HS-5 (cell line): ENCODE results near the gene SPHK2.
"Not testable (repeated sequence)": the region's sequence is repeated elsewhere in the genome, so short reads cannot be mapped to it uniquely, and the experiment has no call there.

Experiments used
- DNase-seq: peaks from one replicate; pipeline ENCODE4 v3.0.0-alpha.2; 2012; ENCODE audit warnings: low read depth

Gene SPHK2

DNA sequence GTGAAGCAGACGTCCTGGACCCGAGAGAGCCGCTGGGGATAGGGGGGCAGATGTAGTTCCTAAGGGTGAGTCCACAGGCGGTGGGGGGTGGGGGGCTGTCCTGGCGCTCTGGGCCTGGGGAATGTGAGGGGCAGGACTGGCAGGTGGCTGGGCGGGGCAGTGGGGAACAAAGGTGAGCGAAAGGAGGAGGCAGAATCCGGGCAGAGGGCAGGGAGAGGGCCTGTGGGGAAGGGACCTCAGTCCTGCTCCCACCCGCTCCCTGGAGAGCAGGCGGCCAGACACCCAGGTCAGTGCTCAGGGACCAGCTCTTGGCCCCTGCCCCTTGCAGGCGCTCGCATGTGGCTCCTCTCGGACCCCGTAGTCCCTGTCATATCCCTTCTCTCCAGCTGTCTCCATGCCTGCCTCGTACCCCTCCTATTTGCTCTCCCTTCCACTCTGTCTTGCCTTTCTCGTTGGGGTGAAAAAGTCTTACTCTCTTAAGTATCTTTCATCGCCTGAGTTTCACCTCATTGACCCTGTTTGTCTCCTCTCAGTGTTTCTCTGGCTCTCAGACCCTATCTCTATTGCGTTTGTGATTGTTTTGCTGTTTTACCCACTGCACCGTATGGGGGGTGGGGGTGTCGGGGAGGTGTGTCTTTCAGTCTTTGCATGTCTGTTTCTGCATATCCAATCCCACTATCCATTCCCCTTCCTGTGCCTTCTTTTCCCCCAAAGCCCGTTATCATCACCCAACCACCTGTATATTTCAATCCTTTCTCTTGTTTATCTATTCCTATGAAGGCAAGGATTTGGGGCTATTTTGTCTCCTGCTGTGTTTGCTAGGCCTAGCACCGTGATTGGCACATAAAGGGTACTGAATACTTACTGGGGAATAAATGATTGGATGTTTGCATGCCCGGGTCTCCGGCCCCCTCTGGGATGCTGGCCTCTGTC, 5.8 kb downstream of the SPHK2 start:
- no peak for DNase-seq

DNA sequence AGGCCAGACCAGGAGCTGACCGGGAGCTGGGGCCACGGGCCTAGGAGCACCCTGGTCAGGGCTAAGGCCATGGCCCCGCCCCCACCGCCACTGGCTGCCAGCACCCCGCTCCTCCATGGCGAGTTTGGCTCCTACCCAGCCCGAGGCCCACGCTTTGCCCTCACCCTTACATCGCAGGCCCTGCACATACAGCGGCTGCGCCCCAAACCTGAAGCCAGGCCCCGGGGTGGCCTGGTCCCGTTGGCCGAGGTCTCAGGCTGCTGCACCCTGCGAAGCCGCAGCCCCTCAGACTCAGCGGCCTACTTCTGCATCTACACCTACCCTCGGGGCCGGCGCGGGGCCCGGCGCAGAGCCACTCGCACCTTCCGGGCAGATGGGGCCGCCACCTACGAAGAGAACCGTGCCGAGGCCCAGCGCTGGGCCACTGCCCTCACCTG, 6.6 kb downstream of the SPHK2 start:
- DNase-seq: no peak

DNA sequence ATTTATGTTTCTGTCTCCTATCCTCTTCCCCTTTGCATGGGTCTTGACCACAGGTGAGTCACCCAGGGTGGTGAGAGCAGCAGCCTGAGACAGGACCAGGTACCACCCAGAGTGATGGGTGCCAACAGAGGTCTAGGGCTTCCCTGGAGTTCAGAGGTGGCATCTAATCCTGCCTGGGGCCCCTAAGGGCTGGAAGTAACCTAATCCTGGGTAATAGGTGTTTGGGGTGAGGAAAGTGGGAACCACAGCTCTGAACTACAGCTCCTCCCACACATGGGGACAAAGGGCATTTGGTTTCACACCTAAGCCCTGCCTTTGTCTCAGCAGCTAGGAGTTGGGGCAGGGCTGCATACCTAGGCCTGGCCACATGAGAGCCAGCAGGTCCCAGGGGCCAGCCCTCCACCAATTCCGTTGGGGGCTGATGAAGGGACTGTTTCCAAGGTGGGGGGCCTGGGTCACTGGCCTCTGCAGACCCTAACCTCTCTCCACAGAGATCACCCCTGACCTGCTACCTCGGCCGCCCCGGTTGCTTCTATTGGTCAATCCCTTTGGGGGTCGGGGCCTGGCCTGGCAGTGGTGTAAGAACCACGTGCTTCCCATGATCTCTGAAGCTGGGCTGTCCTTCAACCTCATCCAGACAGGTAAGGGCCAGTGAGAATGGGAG, 8.0 kb downstream of the SPHK2 start:
- DNase-seq: no peak

DNA sequence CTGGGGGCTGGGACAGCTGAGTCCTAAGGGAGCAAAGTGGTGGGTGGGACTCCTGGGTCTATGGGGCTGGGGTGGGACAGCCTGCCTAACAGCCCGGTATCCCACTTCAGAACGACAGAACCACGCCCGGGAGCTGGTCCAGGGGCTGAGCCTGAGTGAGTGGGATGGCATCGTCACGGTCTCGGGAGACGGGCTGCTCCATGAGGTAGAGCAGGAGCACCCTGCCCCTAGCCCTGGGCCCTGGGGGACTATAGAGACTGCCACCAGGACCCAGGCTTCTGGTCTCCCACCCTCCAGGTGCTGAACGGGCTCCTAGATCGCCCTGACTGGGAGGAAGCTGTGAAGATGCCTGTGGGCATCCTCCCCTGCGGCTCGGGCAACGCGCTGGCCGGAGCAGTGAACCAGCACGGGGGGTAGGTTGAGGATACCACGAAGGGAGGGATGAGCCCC, 8.6 kb downstream of the SPHK2 start:
- DNase-seq: no peak

DNA sequence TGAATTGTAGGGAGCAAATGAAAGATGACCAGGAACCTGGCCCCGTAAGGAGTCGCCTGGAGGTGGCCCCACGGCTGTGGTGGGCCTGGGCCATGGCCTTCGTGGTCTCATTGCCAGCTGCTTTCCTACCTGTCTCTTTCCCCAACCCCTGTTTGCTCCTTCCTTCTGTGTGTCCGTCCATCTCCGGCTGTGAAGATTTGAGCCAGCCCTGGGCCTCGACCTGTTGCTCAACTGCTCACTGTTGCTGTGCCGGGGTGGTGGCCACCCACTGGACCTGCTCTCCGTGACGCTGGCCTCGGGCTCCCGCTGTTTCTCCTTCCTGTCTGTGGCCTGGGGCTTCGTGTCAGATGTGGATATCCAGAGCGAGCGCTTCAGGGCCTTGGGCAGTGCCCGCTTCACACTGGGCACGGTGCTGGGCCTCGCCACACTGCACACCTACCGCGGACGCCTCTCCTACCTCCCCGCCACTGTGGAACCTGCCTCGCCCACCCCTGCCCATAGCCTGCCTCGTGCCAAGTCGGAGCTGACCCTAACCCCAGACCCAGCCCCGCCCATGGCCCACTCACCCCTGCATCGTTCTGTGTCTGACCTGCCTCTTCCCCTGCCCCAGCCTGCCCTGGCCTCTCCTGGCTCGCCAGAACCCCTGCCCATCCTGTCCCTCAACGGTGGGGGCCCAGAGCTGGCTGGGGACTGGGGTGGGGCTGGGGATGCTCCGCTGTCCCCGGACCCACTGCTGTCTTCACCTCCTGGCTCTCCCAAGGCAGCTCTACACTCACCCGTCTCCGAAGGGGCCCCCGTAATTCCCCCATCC, 9.4 kb downstream of the SPHK2 start:
- no peak for DNase-seq

DNA sequence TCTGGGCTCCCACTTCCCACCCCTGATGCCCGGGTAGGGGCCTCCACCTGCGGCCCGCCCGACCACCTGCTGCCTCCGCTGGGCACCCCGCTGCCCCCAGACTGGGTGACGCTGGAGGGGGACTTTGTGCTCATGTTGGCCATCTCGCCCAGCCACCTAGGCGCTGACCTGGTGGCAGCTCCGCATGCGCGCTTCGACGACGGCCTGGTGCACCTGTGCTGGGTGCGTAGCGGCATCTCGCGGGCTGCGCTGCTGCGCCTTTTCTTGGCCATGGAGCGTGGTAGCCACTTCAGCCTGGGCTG, 9.9 kb downstream of the SPHK2 start:
- DNase-seq: no peak

DNA sequence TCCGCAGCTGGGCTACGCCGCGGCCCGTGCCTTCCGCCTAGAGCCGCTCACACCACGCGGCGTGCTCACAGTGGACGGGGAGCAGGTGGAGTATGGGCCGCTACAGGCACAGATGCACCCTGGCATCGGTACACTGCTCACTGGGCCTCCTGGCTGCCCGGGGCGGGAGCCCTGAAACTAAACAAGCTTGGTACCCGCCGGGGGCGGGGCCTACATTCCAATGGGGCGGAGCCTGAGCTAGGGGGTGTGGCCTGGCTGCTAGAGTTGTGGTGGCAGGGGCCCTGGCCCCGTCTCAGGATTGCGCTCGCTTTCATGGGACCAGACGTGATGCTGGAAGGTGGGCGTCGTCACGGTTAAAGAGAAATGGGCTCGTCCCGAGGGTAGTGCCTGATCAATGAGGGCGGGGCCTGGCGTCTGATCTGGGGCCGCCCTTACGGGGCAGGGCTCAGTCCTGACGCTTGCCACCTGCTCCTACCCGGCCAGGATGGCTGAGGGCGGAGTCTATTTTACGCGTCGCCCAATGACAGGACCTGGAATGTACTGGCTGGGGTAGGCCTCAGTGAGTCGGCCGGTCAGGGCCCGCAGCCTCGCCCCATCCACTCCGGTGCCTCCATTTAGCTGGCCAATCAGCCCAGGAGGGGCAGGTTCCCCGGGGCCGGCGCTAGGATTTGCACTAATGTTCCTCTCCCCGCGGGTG, 10.4 kb downstream of the SPHK2 start:
- no peak for DNase-seq

DNA sequence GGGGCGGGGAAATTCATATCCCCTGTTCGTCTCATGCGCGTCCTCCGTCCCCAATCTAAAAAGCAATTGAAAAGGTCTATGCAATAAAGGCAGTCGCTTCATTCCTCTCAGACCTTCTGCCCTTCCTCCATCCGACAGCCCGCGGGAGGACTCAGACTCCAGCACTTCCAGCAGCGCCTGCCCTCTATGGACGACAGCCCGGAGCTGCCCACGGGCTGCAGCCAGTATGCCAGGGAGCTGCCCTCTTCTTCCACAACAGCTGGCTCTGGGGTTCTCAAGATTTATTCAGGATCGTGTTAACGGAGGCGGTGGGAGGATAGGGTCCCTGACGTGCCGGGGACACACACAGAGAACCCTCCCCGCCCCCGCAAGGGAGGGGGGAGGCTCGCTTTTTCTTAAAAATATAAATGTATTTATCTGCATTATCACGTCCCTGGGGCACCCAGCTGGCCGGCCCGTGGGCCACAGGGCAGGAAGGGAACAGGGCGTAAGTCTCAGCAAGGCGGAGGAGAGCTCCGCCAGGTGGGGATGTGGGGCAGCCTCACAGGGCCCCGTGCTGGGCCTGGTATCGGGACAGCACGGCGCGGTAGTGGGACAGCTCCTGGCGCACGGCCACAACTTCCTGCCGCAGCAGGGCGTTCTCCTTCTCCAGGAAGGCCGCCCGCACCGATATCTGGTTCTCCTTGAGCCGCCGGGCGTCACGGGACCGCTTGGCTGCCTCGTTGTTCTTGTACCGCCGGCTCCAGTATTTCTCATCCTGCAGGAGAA, 11.2 kb downstream of the SPHK2 start:
- DNase-seq: no peak

DNA sequence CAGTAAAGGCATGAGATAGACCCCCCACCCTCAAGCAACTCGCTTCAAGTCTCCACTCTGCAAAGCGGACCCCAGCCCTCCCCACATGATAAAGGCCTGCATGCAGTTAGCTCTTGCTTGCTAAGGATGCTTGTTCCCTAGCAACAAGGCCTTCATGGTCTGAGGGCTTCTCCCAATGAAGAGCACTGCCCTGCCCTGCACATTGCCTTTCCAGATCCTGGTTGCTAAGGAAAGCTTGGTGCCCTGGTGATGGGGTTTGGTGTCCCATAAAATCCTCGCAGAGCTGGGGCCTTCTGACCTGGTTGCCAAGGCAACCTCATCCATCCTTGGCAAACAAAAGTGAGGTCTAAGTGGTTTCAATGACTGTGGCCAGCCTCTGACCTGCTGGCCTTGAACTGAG, 11.9 kb downstream of the SPHK2 start:
- DNase-seq: no peak

DNA sequence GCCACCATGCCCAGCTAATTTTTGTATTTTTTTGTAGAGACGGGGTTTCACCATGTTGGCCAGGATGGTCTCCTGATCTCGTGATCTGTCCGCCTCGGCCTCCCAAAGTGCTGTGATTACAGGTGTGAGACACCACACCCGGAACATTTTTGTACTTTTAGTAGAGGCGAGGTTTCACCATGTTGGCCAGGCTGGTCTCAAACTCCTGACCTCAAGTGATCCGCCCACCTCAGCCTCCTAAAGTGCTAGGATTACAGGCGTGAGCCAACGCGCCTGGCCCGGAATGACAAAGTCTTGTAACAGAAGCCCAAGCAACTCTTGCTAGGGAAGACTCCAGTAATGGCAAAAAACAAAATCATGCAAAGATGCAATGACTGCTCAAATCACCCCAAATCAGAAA, 13.0 kb downstream of the SPHK2 start:
- DNase-seq: not testable (repeated sequence)

DNA sequence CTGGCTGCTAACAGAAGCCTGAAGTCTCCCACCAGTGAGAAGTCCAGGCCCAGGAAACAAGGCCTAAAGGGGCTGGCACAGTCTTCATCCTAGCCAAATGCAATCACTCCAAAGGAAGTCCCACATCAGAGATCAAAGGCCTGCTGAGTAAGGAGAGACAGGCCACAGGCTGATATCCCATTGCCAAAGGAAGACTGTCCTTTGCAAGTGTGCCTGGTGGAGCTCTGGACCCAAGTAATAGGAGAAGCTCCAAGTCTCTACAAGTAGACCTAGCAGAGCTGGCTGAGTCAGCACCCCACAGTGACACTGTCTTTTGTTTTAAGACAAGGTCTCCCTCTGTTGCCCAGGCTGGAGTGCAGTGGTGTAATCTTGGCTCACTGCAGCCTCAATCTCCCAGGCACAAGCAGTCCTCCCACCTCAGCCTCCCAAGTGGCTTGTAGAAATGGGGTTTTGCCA, 13.4 kb downstream of the SPHK2 start:
- no peak for DNase-seq

DNA sequence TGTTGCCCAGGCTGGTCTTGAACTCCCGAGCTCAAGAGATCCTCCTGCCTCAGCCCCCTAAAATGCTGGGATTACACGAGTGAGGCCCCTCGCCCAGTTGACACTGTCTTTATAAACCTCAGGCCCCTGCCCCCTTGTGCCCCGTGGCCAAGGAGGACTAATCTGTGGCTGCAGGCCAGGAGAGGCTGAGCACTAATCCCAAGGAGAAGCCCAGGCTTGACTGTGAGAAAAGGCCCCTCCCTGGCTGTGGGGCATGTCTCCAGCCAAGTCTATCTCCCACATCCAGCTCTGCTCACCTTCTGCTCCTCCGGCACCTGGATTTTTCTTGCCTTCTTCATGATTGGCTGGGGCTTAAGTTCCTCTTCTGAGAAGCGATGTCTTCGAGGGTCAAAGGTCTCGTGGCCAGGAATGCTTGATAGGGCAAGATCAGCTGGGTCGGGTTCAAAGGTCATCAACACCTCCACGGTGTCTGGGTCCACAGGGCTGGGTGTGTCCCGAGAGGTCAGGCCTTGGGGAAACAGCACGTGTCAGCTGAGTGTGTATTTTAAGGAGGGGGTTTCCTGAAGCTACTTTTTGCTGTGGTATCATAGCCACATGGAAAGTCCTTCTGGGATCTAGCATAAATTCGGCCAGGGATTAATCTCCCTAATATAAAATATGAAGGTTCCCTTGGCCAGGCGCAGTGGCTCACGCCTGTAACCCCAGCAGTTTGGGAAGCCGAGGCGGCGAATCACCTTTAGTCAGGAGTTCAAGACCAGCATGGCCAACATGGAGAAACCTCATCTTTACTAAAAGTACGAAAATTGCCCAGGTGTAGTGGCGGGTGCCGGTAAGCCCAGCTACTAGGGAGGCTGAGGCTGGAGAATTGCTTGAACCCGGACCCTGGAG, 14.1 kb downstream of the SPHK2 start:
- DNase-seq: no peak

DNA sequence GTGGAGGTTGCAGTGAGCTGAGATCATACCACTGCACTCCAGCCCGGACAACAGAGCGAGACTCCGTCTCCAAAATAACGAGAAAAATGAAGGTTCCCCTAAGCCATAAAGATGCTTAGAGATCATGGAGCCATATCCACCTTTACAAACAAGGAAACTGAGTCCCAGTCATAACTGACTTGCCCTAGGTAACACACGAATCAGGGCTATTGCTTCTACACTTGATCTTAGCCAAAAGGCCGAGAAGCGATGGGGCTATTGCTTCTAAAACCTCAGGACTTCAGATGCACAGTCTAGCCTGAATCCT, 14.7 kb downstream of the SPHK2 start:
- no peak for DNase-seq

DNA sequence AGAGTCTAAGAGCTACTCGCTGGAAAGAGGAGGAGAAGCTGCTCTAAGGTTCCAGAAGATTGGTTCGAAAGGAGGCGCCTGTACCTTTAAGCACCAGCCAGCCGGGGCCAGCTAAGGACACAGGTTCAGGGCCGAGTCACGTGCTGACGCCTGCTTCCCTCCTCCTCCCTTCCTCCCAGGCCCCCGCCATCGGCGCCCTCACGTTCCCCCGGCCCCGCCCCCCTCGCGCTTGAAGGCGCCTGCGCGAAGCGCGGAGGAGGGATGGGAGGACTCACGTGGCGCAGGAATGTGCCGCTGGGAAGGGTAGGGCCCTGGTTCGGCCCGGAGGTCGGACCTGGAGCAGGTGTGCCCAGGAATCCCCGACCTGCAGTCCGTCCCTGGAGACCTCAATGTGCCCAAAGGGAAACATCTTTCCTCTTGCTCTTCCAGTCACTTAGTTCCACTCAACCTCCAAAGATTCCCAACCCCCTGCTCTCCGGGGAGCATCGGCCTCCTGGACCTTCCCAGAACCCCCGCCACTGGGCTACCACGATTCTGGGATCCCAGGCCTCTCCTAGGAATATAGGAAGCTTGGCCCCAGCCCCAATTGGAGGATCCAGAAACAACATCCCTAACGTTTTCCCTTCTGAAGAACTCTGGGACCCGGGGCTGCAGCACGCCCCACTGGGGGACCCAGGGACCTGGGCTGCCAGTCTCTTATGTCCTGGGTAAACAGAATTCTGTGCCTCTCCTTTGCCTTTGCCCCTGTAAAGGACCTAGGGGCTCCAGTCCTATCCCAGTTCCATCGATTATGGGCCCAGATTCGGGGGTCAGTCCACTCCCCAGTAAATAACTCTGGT, 15.3 kb downstream of the SPHK2 start:
- peak; percentile 75 for DNase-seq

DNA sequence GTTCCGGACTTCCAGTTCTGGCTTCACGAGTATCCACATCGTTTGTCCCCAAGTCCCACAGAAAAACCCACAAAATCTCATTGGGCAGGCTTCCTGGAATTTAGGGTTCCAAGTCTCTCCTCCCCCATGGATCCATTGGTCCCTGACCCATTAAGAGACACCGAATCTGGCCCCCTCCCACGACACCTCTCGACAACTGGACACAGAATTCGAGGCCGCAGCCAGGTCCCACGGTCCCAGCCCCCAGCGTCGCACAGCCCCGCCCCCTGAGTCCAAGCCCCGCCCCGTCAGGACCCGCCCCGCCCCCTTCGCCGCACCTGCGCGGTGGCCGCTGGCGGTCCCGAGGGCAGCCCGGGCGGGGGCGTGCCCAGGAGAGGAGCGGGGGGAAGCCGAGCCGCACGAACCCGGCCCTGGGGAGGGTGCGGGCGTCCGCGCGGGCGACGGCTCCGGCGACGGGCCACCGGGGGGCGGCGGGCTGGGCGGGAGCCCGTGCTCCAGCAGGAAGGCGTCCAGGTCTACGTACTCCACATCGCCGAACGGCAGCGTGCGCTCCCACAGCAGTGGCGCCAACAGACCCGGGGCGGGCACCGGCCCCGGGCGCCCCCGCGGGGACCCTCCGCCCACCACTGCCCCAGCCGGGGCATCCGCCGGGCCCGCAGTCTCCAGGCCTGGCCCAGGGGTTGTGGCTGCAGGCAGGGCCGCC, 16.1 kb downstream of the SPHK2 start:
- DNase-seq: no peak

DNA sequence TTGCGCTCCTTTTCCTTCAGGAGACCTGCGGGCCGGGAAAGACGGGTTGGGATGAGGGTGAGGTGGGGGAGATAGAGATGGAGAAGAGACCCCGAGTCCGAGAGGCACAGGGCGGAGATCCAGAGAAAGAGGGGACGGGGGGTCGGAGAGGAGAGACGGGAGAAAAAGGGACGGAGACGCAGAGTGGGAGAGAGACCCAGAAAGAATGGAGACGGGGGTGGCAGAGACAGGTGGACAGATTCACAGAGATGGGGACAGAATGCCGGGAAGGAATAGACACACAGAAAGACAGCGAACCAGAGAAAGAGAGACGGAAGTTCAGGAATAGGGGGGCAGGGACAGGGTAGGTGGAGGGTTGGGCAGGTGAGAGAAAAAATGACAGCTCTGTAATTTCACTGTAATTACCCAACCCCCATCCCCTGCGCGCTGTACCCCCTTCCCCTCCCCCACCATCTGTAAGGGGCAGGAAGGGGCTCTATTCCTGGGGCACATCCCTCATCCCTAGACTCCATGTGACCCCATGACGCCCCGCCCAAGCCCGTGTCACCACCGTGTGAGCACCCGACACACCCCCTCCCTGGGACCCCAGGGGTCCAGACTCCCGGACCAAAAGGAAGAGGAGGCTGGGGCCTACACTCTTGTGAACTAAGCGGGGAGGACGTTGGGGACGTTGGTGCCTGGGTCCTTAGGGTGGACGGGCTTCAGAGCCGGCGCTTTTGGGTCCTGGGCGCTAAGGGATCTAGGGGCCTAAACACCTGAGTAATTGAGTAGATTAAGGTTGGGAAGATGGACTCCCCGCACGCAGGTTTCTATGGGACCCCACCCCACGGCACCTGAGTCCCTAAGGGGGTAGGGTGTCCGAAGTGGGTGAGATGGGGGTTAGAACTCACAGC, 16.9 kb downstream of the SPHK2 start:
- no peak for DNase-seq

DNA sequence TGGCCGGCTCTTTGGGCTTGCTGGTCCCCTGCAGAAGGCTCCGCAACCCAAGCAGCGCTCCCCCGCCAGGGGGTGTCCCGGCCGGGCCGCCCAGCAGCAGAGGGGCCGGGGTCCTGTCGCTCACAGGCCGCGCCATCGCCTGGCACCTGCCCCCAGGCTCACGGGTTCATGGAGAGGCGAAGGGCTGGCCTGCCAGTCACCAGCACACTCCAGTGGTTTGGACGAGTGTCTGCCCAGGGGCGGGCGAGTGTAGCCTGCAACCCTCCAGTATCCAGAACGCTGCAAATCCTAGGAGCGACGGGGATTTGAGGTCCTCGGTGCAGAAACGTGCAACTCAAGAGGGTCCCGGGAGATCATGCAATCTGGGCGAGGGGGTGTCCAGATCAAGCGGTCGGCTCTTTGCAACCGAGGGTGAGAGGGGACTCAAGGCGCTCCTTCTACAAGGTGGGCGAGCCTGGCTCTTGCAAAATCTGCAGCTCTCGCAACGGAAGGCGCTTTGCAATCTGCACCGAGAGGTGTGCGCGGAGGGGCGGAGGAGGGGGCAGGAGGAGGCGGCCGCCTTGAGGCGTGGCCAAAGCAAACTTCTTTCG, 17.6 kb downstream of the SPHK2 start, which contains the start of gene DBP:
DBP (minus strand) TSS at position 521 of the 590 bp plus-strand sequence; CDS start at position 136, 385 bp downstream.
- no peak for DNase-seq
